ENCODE measurements around the gene HTRA3. TPM values are rescaled to one million over a fixed set of nuclear protein-coding genes. Genes with fewer than 3 reads are reported as not detected.

HTRA3 gene
- total RNA-seq, 1 experiment from 2014 or later = 3.8 TPM

GRCh38 chr4:8315435-8316250 lies 46.1 kb downstream of the HTRA3 start:
- H3K4me3 ChIP-seq (ENCODE audit: insufficient read depth, low read depth, low read length) = no peak overlapping the region
- peak; percentile 86 for DNase-seq
- H3K27me3 ChIP-seq (ENCODE audit: control insufficient read depth, insufficient read depth, low read length) = no peaks in the 10 kb centered on the region
- H3K36me3 ChIP-seq (replicated peaks; ENCODE audit: control insufficient read depth, insufficient read depth, low read length) = no peaks in the 10 kb centered on the region

GRCh38 chr4:8316251-8316771 lies 46.8 kb downstream of the HTRA3 start:
- Histone ChIP-seq H3K27me3 (ENCODE audit: control insufficient read depth, insufficient read depth, low read length) (no peaks in the 10 kb centered on the region), H3K36me3 (replicated peaks; ENCODE audit: control insufficient read depth, insufficient read depth, low read length) (no peaks in the 10 kb centered on the region), H3K4me3 (ENCODE audit: insufficient read depth, low read depth, low read length) (no peak overlapping the region)
- DNase-seq = no peak

GRCh38 chr4:8316911-8317351 lies 47.4 kb downstream of the HTRA3 start:
- Histone ChIP-seq H3K27me3 (ENCODE audit: control insufficient read depth, insufficient read depth, low read length) (no peaks in the 10 kb centered on the region), H3K4me3 (ENCODE audit: insufficient read depth, low read depth, low read length) (no peak overlapping the region), H3K36me3 (replicated peaks; ENCODE audit: control insufficient read depth, insufficient read depth, low read length) (no peaks in the 10 kb centered on the region)
- no peak for DNase-seq

- Histone ChIP-seq H3K36me3 (replicated peaks; ENCODE audit: control insufficient read depth, insufficient read depth, low read length) (no peaks in the 10 kb centered on the region), H3K4me3 (ENCODE audit: insufficient read depth, low read depth, low read length) (no peak overlapping the region), H3K27me3 (ENCODE audit: control insufficient read depth, insufficient read depth, low read length) (no peaks in the 10 kb centered on the region)
- no peak for DNase-seq
These were observed 47.9 kb downstream of the HTRA3 start for GRCh38 chr4:8317474-8317873.

GRCh38 chr4:8318509-8318908 lies 49.0 kb downstream of the HTRA3 start:
- no peaks in the 10 kb centered on the region for H3K27me3 ChIP-seq (ENCODE audit: control insufficient read depth, insufficient read depth, low read length)
- H3K36me3 ChIP-seq (replicated peaks; ENCODE audit: control insufficient read depth, insufficient read depth, low read length) = no peaks in the 10 kb centered on the region
- DNase-seq = no peak
- H3K4me3 ChIP-seq (ENCODE audit: insufficient read depth, low read depth, low read length) = no peak overlapping the region

- DNase-seq = no peak
- H3K4me3 ChIP-seq (ENCODE audit: insufficient read depth, low read depth, low read length) = no peak overlapping the region
- no peaks in the 10 kb centered on the region for H3K27me3 ChIP-seq (ENCODE audit: control insufficient read depth, insufficient read depth, low read length)
- no peaks in the 10 kb centered on the region for H3K36me3 ChIP-seq (replicated peaks; ENCODE audit: control insufficient read depth, insufficient read depth, low read length)
These were observed 49.5 kb downstream of the HTRA3 start for GRCh38 chr4:8319061-8319460.

GRCh38 chr4:8319731-8320385 lies 50.3 kb downstream of the HTRA3 start:
- DNase-seq = no peak
- Histone ChIP-seq H3K36me3 (replicated peaks; ENCODE audit: control insufficient read depth, insufficient read depth, low read length) (no peaks in the 10 kb centered on the region), H3K27me3 (ENCODE audit: control insufficient read depth, insufficient read depth, low read length) (no peaks in the 10 kb centered on the region), H3K4me3 (ENCODE audit: insufficient read depth, low read depth, low read length) (no peak overlapping the region)

GRCh38 chr4:8320386-8320750 lies 50.8 kb downstream of the HTRA3 start:
- Histone ChIP-seq H3K4me3 (ENCODE audit: insufficient read depth, low read depth, low read length) (no peak overlapping the region), H3K36me3 (replicated peaks; ENCODE audit: control insufficient read depth, insufficient read depth, low read length) (no peaks in the 10 kb centered on the region), H3K27me3 (ENCODE audit: control insufficient read depth, insufficient read depth, low read length) (no peaks in the 10 kb centered on the region)
- peak; percentile 86 for DNase-seq

- Histone ChIP-seq H3K4me3 (ENCODE audit: insufficient read depth, low read depth, low read length) (no peak overlapping the region), H3K27me3 (ENCODE audit: control insufficient read depth, insufficient read depth, low read length) (no peaks in the 10 kb centered on the region), H3K36me3 (replicated peaks; ENCODE audit: control insufficient read depth, insufficient read depth, low read length) (no peaks in the 10 kb centered on the region)
- DNase-seq = no peak
These were observed 51.7 kb downstream of the HTRA3 start for GRCh38 chr4:8321220-8321619.

GRCh38 chr4:8321771-8322170 lies 52.2 kb downstream of the HTRA3 start:
- H3K36me3 ChIP-seq (replicated peaks; ENCODE audit: control insufficient read depth, insufficient read depth, low read length) = no peaks in the 10 kb centered on the region
- no peaks in the 10 kb centered on the region for H3K27me3 ChIP-seq (ENCODE audit: control insufficient read depth, insufficient read depth, low read length)
- no peak overlapping the region for H3K4me3 ChIP-seq (ENCODE audit: insufficient read depth, low read depth, low read length)
- no peak for DNase-seq

- no peaks in the 10 kb centered on the region for H3K36me3 ChIP-seq (replicated peaks; ENCODE audit: control insufficient read depth, insufficient read depth, low read length)
- H3K27me3 ChIP-seq (ENCODE audit: control insufficient read depth, insufficient read depth, low read length) = no peaks in the 10 kb centered on the region
- no peak for DNase-seq
- no peak overlapping the region for H3K4me3 ChIP-seq (ENCODE audit: insufficient read depth, low read depth, low read length)
These were observed 53.5 kb downstream of the HTRA3 start for GRCh38 chr4:8322794-8323704.

GRCh38 chr4:8323947-8324555 lies 54.5 kb downstream of the HTRA3 start:
- no peak for DNase-seq
- H3K27me3 ChIP-seq (ENCODE audit: control insufficient read depth, insufficient read depth, low read length) = no peaks in the 10 kb centered on the region
- no peak overlapping the region for H3K4me3 ChIP-seq (ENCODE audit: insufficient read depth, low read depth, low read length)
- H3K36me3 ChIP-seq (replicated peaks; ENCODE audit: control insufficient read depth, insufficient read depth, low read length) = no peaks in the 10 kb centered on the region

- H3K36me3 ChIP-seq (replicated peaks; ENCODE audit: control insufficient read depth, insufficient read depth, low read length) = no peaks in the 10 kb centered on the region
- no peak overlapping the region for H3K4me3 ChIP-seq (ENCODE audit: insufficient read depth, low read depth, low read length)
- no peak for DNase-seq
- H3K27me3 ChIP-seq (ENCODE audit: control insufficient read depth, insufficient read depth, low read length) = no peaks in the 10 kb centered on the region
These were observed 55.2 kb downstream of the HTRA3 start for GRCh38 chr4:8324640-8325239.

All from H7 (cell line).